Measurements from ENCODE around the gene NAT10.

The NAT10 gene

GRCh38 chr11:34105957-34106504 lies 602 bp downstream of the NAT10 start:
- no peak for DNase-seq (ENCODE audit: low read depth in 2 of 2)

- DNase-seq (ENCODE audit: low read depth in 2 of 2): no peak
Observed at GRCh38 chr11:34111722-34112270, 6.4 kb downstream of the NAT10 start.

GRCh38 chr11:34114014-34114413 lies 8.6 kb downstream of the NAT10 start:
- no peak for DNase-seq (ENCODE audit: low read depth in 2 of 2)

DNA sequence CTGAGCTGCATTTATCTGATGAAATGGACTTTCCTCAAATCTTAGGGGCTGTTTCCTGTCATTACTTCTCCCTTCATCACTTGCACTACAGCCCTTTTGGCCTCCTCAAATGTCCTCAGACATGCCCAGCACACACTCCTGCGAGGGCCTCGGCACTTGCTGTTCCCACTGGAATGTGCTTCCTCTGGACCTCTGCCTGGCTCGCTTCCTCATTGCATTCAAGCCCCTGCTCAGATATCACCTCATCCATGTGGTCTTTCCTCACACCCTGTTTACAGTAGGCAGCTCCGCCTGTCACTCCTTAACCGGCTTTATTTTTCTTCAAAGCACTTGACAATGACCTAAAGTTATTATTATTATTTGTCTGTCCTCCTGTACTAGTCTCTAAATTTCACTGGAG lies 9.0 kb downstream of the NAT10 start:
- no peak for DNase-seq (ENCODE audit: low read depth in 2 of 2)

DNA sequence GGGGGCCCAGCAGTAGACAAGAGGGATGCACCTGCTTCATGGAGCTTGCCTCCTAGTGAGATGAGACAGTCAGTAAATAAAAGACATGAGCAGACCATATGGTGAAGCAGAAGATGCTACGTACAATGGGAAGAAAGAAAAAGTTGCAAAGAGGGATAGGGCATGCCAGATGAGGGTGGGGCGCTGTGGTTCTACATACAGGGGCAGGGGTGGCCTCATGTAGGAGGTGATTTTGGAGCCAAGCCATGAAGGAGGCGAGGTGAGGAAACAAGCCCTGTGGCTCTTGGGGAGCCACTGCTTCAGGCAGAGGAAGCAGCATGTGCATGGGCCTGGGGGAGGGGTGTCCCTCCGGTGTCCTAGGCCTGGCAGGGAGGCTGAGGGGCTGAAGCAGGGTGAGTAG lies 15.2 kb downstream of the NAT10 start:
- no peak for DNase-seq (ENCODE audit: low read depth in 2 of 2)

- no peak for DNase-seq (ENCODE audit: low read depth in 2 of 2)
Observed at GRCh38 chr11:34124885-34125668, 19.6 kb downstream of the NAT10 start.

GRCh38 chr11:34126959-34127848 lies 21.8 kb downstream of the NAT10 start:
- no peak for DNase-seq (ENCODE audit: low read depth in 2 of 2)

GRCh38 chr11:34128824-34129223 lies 23.4 kb downstream of the NAT10 start:
- no peak for DNase-seq (ENCODE audit: low read depth in 2 of 2)

DNA sequence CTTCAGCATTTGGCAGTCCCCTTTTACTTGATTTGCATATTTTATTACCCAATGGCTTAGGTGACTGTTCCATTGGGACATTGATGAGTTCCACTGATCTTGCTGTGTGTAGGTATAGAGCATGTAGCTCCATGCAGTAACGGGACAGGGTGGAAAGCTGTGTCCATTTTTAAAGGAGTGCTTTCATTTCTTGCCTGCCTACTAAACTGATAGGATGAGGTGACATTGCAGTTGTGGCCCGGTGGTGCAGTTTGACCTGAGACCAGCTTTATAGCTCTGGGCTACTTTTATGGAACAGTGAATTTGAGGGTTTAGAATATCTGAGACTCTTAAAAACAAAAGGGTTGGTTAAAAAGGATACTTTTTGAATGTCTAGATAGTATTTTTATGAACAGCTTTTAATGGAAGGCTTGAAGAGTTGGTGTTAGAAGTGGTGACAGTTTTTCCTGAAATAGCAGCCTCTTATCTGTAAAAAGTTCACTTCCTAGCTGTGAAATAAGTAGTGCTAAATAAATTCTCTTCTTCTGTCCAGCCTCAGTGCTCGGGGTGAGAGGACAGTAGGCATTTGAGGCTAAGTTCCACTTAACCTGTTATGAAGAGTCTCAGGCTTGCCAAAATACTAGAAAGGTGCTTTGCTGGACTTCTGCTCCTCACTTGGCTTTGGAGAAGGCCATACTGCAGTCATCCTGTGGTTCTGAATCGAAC lies 27.0 kb downstream of the NAT10 start:
- no peak for DNase-seq (ENCODE audit: low read depth in 2 of 2)

DNA sequence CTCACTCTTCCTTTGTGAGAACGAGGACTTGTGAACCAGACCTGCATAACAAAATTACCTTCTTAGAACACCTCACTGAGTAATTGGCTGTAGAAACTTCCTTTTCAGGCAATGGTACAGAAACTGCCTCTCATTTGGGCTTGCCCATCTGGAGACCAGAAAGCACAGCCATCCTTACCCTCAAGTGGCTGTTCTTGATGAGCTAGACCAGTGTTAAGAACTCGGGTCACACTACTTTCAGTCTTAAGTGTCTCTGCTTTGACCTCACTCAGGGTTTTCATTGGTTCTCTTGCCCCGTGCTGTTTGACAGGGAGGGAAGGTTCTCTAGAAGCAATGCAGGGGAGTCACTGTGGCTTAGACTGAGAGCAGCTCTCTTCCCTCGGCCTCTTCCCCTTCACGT lies 29.3 kb downstream of the NAT10 start:
- DNase-seq (ENCODE audit: low read depth in 2 of 2): no peak

GRCh38 chr11:34135439-34135838 lies 30.0 kb downstream of the NAT10 start:
- no peak for DNase-seq (ENCODE audit: low read depth in 2 of 2)

DNA sequence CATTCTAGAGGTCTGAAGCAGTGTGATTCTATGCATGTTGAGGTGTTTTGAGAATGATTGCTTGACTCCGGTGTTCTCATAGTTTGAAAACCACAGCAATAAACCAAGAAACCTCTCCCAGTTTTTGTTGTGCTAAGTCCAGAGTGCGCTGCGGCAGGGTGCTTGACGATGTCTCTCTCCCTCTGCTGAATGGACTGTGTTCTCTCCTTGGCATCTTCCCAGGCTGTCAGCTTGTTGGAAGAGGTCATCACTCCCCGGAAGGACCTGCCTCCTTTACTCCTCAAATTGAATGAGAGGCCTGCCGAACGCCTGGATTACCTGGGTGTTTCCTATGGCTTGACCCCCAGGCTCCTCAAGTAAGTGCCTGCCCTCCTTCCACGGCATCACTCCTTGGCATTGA lies 31.0 kb downstream of the NAT10 start:
- no peak for DNase-seq (ENCODE audit: low read depth in 2 of 2)

DNA sequence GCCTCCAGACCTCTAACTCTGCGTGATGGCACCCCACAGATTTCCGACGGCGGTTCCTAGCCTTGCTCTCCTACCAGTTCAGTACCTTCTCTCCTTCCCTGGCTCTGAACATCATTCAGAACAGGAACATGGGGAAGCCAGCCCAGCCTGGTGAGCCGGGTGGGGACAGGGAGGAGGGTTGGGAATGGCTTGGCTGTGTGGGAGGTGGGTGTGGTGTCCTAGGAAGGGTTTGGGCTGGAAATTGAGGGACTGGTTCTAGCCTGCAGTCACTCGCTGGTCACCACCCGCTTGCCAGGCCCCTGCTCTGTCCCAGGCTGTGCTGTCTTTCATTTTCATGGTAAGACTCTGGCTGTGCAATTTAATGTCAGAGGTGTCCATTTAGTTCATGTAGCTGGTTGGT lies 33.9 kb downstream of the NAT10 start:
- no peak for DNase-seq (ENCODE audit: low read depth in 2 of 2)

DNA sequence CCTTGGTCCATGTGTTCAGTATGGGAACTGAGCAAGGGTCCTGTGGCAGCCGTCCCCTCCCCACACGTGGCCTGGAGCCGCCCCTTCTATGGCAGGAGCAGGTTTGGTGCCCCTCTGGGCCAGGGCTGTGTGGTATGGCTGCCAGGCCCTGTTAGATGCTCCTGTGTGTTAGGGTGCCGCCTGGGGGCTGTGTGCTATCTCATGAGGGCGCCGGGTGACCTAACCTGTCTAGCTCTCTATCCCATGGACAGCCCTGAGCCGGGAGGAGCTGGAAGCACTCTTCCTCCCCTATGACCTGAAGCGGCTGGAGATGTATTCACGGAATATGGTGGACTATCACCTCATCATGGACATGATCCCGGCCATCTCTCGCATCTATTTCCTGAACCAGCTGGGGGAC lies 34.7 kb downstream of the NAT10 start:
- DNase-seq (ENCODE audit: low read depth in 2 of 2): no peak

- no peak for DNase-seq (ENCODE audit: low read depth in 2 of 2)
Observed at GRCh38 chr11:34143048-34143447, 37.6 kb downstream of the NAT10 start.

GRCh38 chr11:34145073-34145472 lies 39.6 kb downstream of the NAT10 start:
- no peak for DNase-seq (ENCODE audit: low read depth in 2 of 2)

DNA sequence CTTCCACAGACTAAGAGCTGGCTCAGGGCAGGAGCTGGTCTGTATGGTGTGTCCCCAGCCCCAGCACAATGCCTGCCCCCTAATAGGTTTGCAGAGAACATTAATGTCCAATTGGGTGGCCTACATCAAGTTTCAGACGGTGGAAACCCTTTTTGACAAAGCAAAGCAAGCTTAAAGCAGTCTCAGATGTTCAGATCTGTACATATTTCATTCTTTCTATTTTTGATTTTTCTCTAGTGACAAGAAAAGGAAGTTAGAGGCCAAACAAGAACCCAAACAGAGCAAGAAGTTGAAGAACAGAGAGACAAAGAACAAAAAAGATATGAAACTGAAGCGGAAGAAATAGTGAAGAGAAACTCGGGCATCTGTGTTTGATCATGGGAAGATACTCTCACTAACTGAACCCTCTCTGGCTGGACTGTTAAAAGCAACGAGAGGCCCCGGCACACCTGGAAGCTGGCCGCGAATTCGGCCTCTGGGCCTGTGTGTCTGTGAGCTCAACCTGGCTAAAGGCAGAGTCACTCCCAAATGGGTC lies 40.5 kb downstream of the NAT10 start:
- no peak for DNase-seq (ENCODE audit: low read depth in 2 of 2)

DNA sequence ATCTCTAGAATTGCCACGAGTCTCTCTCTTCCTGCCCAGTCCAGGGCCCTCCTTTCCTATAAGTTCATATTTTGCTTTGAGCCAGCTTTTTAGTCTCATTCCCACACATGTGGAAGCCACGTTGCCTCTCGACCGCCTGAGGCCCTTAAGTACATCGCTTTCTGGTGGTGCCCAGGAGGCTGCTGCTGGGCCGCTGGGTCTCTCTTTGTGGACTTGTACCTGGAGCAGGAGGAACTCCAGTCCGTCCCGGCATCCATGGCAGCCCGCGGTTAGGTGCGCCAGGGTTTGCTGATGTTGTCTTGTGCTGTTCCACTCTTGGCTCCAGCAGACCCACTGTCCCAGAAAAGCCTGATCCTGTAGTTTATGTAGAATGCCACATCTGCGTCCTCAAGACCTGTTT lies 41.0 kb downstream of the NAT10 start:
- no peak for DNase-seq (ENCODE audit: low read depth in 2 of 2)

- no peak for DNase-seq (ENCODE audit: low read depth in 2 of 2)
Observed at GRCh38 chr11:34146866-34147265, 41.4 kb downstream of the NAT10 start.

GRCh38 chr11:34147581-34147980 lies 42.2 kb downstream of the NAT10 start:
- DNase-seq (ENCODE audit: low read depth in 2 of 2): no peak

GRCh38 chr11:34148504-34149165 lies 43.2 kb downstream of the NAT10 start:
- DNase-seq (ENCODE audit: low read depth in 2 of 2): no peak

All from stimulated activated CD8-positive, alpha-beta memory T cell treated with anti-CD3 and anti-CD28 coated beads, Interleukin-15, amount 100 ng/mL, for 48 hours (primary cell).